ENCODE results near the gene KLHDC4.

The KLHDC4 gene

GRCh38 chr16:87764600-87765472 is 950 bp downstream of the KLHDC4 start:
- peak overlapping the region; percentile 91 for H3K4me3 ChIP-seq (ENCODE audit: low read length)
- H3K27me3 ChIP-seq (ENCODE audit: control insufficient read depth, insufficient read depth, low read length), result no peaks in the 10 kb centered on the region
- no peak for DNase-seq (ENCODE audit: low read depth, low spot score)
- no CpG with 5 or more reads among the region's 14 CpGs for WGBS (ENCODE audit: insufficient coverage, insufficient read length)
- H3K36me3 ChIP-seq (ENCODE audit: control insufficient read depth, insufficient read depth, low read length), result peaks cover 9% of the 10 kb centered on the region
- H3K4me1 ChIP-seq (ENCODE audit: control insufficient read depth, insufficient read depth, low read length), result peaks cover 2% of the 10 kb centered on the region
- H3K27ac ChIP-seq (ENCODE audit: low read length), result no peak overlapping the region
- no peaks in the 10 kb centered on the region for H3K9me3 ChIP-seq (ENCODE audit: control insufficient read depth, insufficient read depth, low read length)

GRCh38 chr16:87762620-87763019 is 3.2 kb downstream of the KLHDC4 start:
- H3K36me3 ChIP-seq (ENCODE audit: control insufficient read depth, insufficient read depth, low read length), result peaks cover 14% of the 10 kb centered on the region
- no peaks in the 10 kb centered on the region for H3K27me3 ChIP-seq (ENCODE audit: control insufficient read depth, insufficient read depth, low read length)
- DNase-seq (ENCODE audit: low read depth, low spot score), result no peak
- no peak overlapping the region for H3K4me3 ChIP-seq (ENCODE audit: low read length)
- H3K4me1 ChIP-seq (ENCODE audit: control insufficient read depth, insufficient read depth, low read length), result peaks cover 2% of the 10 kb centered on the region
- no CpG with 5 or more reads among the region's 9 CpGs for whole genome bisulfite sequencing (ENCODE audit: insufficient coverage, insufficient read length)
- H3K27ac ChIP-seq (ENCODE audit: low read length), result no peak overlapping the region
- H3K9me3 ChIP-seq (ENCODE audit: control insufficient read depth, insufficient read depth, low read length), result no peaks in the 10 kb centered on the region

- no peak for DNase-seq (ENCODE audit: low read depth, low spot score)
- Histone ChIP-seq H3K36me3 (ENCODE audit: control insufficient read depth, insufficient read depth, low read length) (peaks cover 14% of the 10 kb centered on the region), H3K4me1 (ENCODE audit: control insufficient read depth, insufficient read depth, low read length) (peaks cover 2% of the 10 kb centered on the region), H3K27me3 (ENCODE audit: control insufficient read depth, insufficient read depth, low read length) (no peaks in the 10 kb centered on the region), H3K27ac (ENCODE audit: low read length) (no peak overlapping the region), H3K9me3 (ENCODE audit: control insufficient read depth, insufficient read depth, low read length) (no peaks in the 10 kb centered on the region), H3K4me3 (ENCODE audit: low read length) (no peak overlapping the region)
- no CpG with 5 or more reads among the region's 14 CpGs for WGBS (ENCODE audit: insufficient coverage, insufficient read length)
Measured at GRCh38 chr16:87762071-87762571, 3.7 kb downstream of the KLHDC4 start.

GRCh38 chr16:87761060-87761459 is 4.7 kb downstream of the KLHDC4 start:
- WGBS (ENCODE audit: insufficient coverage, insufficient read length), result no CpG with 5 or more reads among the region's 8 CpGs
- H3K36me3 ChIP-seq (ENCODE audit: control insufficient read depth, insufficient read depth, low read length), result peaks cover 22% of the 10 kb centered on the region
- peaks cover 2% of the 10 kb centered on the region for H3K4me1 ChIP-seq (ENCODE audit: control insufficient read depth, insufficient read depth, low read length)
- H3K27ac ChIP-seq (ENCODE audit: low read length), result no peak overlapping the region
- H3K27me3 ChIP-seq (ENCODE audit: control insufficient read depth, insufficient read depth, low read length), result no peaks in the 10 kb centered on the region
- DNase-seq (ENCODE audit: low read depth, low spot score), result no peak
- no peak overlapping the region for H3K4me3 ChIP-seq (ENCODE audit: low read length)
- H3K9me3 ChIP-seq (ENCODE audit: control insufficient read depth, insufficient read depth, low read length), result no peaks in the 10 kb centered on the region

GRCh38 chr16:87757841-87758426 is 7.9 kb downstream of the KLHDC4 start:
- H3K36me3 ChIP-seq (ENCODE audit: control insufficient read depth, insufficient read depth, low read length), result peaks cover 40% of the 10 kb centered on the region
- H3K4me3 ChIP-seq (ENCODE audit: low read length), result no peak overlapping the region
- DNase-seq (ENCODE audit: low read depth, low spot score), result no peak
- no peaks in the 10 kb centered on the region for H3K9me3 ChIP-seq (ENCODE audit: control insufficient read depth, insufficient read depth, low read length)
- no CpG with 5 or more reads among the region's 8 CpGs for WGBS (ENCODE audit: insufficient coverage, insufficient read length)
- no peaks in the 10 kb centered on the region for H3K27me3 ChIP-seq (ENCODE audit: control insufficient read depth, insufficient read depth, low read length)
- H3K4me1 ChIP-seq (ENCODE audit: control insufficient read depth, insufficient read depth, low read length), result no peaks in the 10 kb centered on the region
- H3K27ac ChIP-seq (ENCODE audit: low read length), result no peak overlapping the region

GRCh38 chr16:87754535-87754934 is 11.3 kb downstream of the KLHDC4 start:
- no peaks in the 10 kb centered on the region for H3K9me3 ChIP-seq (ENCODE audit: control insufficient read depth, insufficient read depth, low read length)
- H3K27me3 ChIP-seq (ENCODE audit: control insufficient read depth, insufficient read depth, low read length), result no peaks in the 10 kb centered on the region
- H3K4me3 ChIP-seq (ENCODE audit: low read length), result no peak overlapping the region
- H3K4me1 ChIP-seq (ENCODE audit: control insufficient read depth, insufficient read depth, low read length), result no peaks in the 10 kb centered on the region
- peaks cover 47% of the 10 kb centered on the region for H3K36me3 ChIP-seq (ENCODE audit: control insufficient read depth, insufficient read depth, low read length)
- DNase-seq (ENCODE audit: low read depth, low spot score), result no peak
- H3K27ac ChIP-seq (ENCODE audit: low read length), result no peak overlapping the region
- WGBS (ENCODE audit: insufficient coverage, insufficient read length), result no CpG with 5 or more reads among the region's 11 CpGs

- WGBS (ENCODE audit: insufficient coverage, insufficient read length), result no CpG with 5 or more reads among the region's 22 CpGs
- Histone ChIP-seq H3K4me1 (ENCODE audit: control insufficient read depth, insufficient read depth, low read length) (no peaks in the 10 kb centered on the region), H3K27me3 (ENCODE audit: control insufficient read depth, insufficient read depth, low read length) (no peaks in the 10 kb centered on the region), H3K36me3 (ENCODE audit: control insufficient read depth, insufficient read depth, low read length) (peaks cover 39% of the 10 kb centered on the region), H3K9me3 (ENCODE audit: control insufficient read depth, insufficient read depth, low read length) (no peaks in the 10 kb centered on the region), H3K4me3 (ENCODE audit: low read length) (no peak overlapping the region), H3K27ac (ENCODE audit: low read length) (no peak overlapping the region)
- DNase-seq (ENCODE audit: low read depth, low spot score), result no peak
Measured at GRCh38 chr16:87747626-87748414, 18.0 kb downstream of the KLHDC4 start.

- no peak overlapping the region for H3K27ac ChIP-seq (ENCODE audit: low read length)
- no peak for DNase-seq (ENCODE audit: low read depth, low spot score)
- no peak overlapping the region for H3K4me3 ChIP-seq (ENCODE audit: low read length)
- no CpG with 5 or more reads among the region's 8 CpGs for WGBS (ENCODE audit: insufficient coverage, insufficient read length)
- no peaks in the 10 kb centered on the region for H3K27me3 ChIP-seq (ENCODE audit: control insufficient read depth, insufficient read depth, low read length)
- H3K4me1 ChIP-seq (ENCODE audit: control insufficient read depth, insufficient read depth, low read length), result no peaks in the 10 kb centered on the region
- peaks cover 38% of the 10 kb centered on the region for H3K36me3 ChIP-seq (ENCODE audit: control insufficient read depth, insufficient read depth, low read length)
- H3K9me3 ChIP-seq (ENCODE audit: control insufficient read depth, insufficient read depth, low read length), result no peaks in the 10 kb centered on the region
Measured at GRCh38 chr16:87746178-87746577, 19.6 kb downstream of the KLHDC4 start.

GRCh38 chr16:87744750-87745514 is 20.9 kb downstream of the KLHDC4 start:
- H3K4me3 ChIP-seq (ENCODE audit: low read length), result no peak overlapping the region
- peaks cover 34% of the 10 kb centered on the region for H3K36me3 ChIP-seq (ENCODE audit: control insufficient read depth, insufficient read depth, low read length)
- no peaks in the 10 kb centered on the region for H3K4me1 ChIP-seq (ENCODE audit: control insufficient read depth, insufficient read depth, low read length)
- no peak overlapping the region for H3K27ac ChIP-seq (ENCODE audit: low read length)
- no peak for DNase-seq (ENCODE audit: low read depth, low spot score)
- H3K27me3 ChIP-seq (ENCODE audit: control insufficient read depth, insufficient read depth, low read length), result no peaks in the 10 kb centered on the region
- no peaks in the 10 kb centered on the region for H3K9me3 ChIP-seq (ENCODE audit: control insufficient read depth, insufficient read depth, low read length)
- WGBS (ENCODE audit: insufficient coverage, insufficient read length), result no CpG with 5 or more reads among the region's 25 CpGs

Data from iPS DF 6.9 (cell line).